GM21529 (cell line): ENCODE measurements around the gene DCP2.
A peak's percentile ranks its signal among the peaks of the same experiment; 100 is the strongest.

Experiments used
- ATAC-seq: cut with Tn5 transposase; IDR thresholded peaks from one replicate; pipeline ENCODE4 v1.9.1; 2021; ENCODE audit not compliant: unreplicated experiment

The DCP2 gene

DNA sequence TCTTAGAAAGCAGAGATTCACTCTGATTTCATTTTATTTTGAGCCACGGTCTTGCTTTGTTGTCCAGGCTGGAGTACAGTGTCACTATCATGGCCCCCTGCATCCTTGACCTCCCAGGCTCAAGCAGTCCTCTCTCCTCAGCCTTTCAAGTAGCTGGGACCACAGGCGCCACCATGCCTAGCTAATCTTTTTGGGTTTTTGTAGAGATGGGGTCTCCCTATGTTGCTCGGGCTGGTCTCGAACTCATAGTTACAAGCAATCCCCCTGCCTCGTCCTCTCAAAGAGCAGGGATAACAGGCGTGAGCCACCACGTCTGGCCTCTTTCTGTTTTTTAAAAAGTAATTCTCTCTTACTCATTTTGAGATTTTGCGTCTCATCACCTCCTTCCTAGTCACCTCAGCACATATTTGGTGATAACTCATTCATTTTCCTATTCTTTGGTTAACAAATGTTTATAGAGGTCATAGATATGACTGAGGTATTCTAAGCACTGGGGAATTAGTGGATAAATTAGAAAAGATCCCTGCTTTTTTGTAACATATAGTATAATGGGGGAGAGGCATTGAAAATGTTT lies 10.8 kb upstream of the DCP2 start:
- ATAC-seq, result no peak

DNA sequence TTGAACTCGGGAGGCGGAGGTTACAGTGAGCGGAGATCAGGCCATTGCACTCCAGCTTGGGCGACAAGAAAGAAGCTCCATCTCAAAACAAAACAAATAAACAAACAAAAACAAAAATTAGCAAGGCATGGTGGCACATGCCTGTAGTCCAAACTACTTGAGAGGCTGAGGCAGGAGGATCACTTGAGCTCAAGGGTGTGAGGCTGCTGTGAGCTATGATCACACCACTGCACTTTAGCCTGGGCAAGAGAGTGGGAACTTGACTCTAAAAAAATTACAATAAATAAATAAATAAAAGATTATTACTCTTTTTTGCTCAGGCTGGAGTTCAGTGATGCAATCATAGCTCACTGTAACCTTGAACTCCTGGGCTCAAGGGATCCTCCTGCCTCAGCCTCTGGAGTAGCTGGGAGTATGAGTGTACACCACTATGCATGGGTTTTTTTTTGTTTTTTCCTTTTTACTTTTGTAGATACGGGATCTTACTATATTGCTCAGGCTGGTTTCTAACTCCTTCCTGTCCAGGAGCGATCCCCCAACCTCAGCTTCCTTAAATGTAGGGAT lies 9.0 kb upstream of the DCP2 start:
- no peak for ATAC-seq

DNA sequence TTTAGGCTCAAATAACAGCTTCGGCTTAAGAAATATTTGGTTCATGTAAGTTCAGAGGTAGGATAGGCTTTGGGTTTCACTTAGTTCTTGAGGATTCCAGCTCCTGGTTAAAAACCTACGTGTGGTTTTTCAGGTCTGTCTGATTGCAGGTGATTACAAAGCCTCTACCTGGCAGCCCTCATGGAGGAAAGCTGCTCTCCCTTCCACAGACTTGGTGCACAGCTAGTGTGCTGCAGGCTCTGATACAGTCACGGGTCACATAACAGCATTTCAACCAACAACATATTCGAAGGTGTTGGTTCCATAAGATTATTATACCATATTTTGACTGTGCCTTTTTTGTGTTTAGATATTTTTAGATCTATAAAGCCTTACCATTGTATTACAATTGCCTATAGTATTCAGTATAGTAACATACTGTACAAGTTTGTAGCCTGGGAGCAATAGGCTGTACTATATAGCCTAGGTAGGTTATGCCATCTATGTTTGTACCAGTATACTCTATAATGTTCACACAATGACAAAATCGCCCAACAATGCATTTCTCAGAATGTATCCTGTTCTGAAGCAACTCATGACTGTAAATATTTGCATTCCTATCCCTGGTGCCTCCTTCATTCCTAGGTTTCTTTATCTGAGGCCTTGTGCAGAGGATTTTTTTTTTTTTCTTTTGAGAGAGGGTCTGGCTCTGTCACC lies 8.0 kb upstream of the DCP2 start:
- ATAC-seq, result no peak

DNA sequence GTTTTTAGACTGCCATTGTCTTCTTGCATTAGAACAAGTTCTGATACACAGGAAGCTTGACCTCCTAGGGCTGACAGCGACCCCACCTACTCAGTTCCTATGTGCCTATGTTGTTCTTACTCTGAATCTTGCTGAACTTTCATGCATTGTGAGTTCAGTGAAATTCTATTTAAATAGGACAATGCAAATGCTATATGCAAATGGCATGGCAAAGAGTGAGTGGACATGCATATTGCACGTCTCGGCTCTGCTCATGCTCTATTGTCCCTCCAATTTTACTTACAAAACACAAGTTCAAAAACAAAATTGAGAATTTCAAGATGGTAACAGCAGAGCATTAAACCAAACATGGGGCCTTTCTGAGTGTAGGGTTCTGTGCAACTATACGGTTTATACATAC lies 5.3 kb upstream of the DCP2 start:
- no peak for ATAC-seq

DNA sequence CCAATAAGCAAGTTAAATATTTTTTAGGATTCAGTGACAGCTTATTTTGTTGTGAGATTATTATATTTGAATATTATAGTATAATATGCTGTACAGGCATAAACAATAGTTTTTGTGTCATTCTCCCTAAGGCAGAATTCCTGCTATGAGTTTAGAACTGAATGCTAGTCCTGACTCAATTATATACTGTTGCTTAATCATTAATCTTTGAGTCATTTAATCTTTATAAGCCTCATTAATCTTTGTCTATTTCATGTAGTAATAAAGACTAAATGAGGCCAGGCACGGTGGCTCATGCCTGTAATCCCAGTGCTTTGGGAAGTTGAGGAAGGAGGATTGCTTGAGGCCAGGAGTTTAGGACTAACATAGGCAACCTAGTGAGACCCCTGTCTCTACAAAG lies 3.6 kb upstream of the DCP2 start:
- no peak for ATAC-seq

DNA sequence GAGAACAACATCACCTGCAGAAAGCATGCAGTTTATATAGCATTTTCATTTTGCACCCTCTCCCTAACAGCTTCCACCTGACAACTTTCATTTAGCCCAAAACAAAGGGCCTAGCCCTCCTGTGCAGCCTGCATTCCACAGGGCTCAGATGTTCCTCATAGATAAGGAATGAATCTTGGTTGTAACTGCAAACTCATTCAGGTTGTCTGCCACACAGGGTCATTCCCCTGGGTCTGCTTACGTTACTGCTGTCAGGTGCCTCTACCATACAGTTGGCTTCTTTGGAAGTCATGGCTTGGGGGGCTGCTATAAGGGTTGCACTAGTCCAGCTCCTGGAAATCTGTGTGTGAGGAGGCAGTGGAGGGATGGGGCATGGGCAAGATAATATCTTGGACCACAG lies 2.7 kb upstream of the DCP2 start:
- no peak for ATAC-seq

DNA sequence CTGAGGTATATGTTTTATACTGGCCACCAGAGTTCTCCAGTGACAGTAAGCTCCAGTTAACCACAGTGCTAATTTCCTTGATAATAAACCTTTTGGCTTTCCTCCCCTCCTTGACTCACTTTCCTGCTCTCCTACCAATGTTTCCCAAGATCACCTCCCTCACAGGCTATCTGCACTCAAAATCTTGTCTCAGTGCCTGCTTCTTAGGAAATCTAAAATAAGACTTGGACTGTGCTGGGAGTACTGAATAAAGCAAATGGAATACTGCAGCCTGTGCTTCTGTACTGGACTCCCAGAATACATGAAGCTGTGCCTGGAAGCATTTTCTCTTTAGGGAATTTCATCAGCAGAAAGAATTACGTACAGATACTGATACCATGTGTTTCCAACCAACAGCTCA lies 1.7 kb upstream of the DCP2 start:
- no peak for ATAC-seq

DNA sequence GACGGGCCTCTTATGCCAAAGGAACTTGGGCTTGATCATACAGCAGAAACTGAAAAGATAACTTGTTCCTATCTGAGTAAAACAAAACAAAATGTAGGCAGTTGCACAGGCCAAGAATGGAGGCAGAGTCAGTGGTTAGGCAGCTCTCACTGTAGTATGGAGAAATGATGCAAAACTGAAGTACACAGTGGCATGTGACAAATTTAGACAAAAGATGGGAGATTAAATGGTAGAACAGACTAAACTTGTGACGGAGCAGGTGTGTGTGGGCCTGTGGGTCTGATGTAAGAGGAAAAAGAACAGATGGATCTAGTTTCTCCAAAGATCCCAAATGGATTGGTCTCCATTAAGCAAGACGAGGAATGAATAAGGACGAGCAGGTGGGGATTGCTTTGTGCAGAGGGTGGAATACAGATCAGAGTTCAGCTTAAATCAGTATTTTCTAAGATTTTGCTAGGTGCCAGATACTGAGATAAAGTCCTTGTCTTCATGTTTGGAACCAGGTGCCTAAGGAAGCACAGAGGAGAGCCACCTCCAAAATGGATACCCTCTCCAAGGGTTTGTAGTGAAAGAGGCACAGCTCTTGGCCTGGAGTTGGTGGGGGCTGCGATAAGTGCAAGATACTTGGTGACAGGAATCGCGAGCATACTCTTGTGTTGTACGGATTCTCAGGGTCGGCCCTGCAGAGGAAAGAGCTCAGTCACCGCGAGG lies 722 bp upstream of the DCP2 start:
- ATAC-seq, result peak; percentile 19

DNA sequence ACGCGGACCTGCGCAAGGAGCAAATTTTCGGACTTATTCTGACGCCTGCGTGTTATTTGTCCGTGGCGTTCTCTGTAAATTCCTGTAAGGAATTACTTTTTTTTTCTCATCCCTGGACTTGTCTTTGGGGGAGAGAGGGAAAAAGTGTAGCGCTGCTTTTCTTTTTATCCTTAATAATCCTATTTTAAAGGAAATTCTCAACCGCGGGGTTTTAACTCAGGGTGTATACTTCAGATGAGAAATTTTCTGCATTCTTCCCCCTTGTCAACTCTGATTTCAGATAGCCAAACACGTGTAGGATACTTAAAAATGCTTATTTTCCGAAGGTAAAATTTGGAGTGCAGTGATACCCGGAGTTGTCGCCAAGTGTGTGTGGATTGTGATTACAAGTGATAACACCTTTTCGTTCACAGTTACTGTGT lies 853 bp downstream of the DCP2 start:
- no peak for ATAC-seq

DNA sequence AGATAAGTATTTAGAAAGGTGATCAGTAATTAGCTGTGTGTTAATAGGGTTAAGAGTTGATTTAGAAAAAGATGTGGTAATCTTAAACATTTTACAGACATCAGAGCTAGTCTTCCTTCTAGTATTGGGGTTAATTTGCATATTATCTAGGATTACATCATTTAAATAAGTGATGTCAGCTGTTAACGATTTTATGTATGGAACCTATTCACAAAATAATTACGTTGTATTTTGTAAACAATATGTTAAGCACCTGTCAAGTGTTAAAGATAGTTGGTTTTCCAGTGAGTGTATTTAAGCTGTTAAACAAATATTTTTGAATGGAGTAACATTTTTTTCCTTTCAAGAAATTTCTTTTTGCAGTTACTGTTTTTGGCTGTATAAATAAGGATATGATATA lies 2.2 kb downstream of the DCP2 start:
- no peak for ATAC-seq

DNA sequence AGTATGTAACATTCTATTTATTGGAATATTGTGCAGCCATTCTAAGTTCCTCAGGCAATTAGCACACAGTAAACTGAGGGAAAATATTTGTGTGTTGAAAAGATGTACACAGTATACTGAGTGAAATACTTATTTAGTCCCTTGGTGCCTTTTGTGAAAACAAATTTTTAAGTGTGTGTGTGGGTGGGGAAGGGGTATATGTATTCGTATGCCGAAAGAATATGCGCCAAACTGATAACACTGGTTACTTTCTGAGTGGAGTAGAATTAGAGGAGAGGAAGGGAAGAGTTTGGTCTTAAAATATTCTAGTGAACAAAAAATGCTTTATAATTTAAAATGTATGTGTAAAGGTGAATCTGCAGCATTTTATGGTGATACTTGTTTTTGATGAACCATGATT lies 3.1 kb downstream of the DCP2 start:
- ATAC-seq, result no peak

DNA sequence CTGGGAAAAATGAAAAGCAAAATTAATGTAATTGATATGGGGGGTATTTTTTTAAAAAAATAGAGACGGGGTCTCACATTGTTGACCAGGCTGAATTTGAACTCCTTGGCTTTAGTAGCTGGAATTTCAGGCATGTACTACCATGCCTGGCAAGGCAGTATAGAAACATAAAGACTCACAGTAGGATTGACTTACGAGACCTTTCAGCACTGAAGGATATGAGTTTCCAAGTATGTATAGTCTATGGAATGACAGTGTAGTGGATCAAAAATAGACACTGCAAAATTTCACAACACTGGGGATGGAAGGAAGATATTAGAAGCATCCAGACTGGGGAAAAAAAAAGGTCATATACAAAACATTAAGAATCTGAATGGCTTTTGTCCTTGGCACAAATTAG lies 6.8 kb downstream of the DCP2 start:
- ATAC-seq, result no peak

DNA sequence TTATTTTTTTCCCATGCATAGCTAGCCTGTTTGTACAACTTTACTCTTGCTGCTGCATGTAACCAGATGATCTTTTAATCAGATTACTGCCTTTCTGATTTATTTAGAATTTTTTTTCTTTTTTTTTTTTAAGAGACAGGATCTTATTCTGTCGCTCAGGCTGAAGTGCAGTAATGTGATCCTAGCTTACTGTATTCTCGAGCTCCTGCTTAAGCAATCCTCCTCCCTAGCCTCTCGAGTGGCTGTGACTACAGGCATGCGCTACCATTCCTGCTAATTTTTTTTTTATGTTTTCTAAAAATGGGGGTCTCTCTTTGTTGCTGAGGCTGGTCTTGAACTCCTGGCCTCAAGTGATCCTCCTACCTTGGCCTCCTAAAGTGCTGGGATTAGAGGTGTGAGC lies 9.6 kb downstream of the DCP2 start:
- no peak for ATAC-seq

DNA sequence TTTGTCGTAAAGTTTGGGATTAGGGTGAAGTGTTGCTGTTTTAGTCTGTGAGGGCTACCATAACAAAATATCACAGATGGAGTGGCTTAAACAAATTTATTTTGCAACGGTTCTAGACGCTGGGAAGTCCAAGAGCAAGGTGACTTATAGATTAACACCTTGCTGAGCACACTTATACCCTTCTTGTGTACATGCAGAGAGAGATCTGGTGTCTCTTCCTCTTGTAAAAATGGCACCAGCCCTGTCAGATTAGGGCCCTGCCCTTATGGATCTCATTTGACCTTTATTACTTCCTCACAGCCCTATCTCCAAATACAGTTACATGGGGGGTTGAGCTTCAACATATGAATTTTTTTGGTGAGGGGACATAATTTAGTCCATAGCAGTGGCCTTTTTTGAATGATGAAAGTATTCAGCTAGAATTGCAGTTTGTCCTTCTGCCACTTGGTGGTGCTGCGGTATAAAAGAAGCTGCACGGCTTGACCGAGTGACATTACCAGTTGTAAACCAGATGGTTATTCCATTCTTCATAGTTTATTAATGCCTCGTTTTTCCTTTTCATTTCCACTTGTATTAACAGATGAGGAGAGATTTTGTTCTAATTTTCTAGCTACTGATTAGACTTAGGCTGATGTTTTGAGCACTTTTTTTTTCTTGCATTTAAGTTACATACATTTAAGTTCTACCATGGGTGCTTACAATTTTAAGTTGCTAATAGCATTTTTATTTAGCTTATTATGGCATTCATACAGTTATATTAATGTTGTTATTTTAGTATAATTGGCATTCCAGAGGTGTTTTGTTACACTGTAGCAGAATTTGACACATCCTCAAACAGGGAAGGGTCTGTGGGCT lies 19.4 kb downstream of the DCP2 start:
- ATAC-seq, result peak; percentile 89

DNA sequence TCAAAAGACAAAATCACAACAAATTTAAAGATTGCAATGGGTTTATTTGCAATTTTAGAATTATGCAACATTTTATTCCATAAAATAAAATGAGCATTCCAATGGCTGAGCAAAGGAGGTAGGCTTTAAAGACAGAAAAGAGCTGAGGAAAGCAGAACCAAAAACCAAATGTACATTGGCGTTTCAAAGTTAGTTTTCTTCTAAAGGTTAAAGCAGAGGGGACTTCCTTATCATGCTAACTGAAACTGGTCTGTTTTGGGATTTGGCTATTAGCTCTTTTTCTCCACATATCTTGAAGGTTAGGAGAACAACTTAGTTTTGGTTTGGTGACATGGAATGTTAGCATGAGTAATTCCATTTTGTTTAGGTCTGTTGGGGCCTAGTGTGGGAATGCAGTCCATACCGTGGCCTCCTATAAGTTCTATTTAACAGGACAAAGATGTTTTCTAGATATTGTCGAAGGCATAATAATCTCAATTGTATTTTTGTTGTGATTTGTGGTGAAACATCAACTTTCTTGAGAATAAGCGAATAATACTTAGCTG lies 20.3 kb downstream of the DCP2 start:
- no peak for ATAC-seq

DNA sequence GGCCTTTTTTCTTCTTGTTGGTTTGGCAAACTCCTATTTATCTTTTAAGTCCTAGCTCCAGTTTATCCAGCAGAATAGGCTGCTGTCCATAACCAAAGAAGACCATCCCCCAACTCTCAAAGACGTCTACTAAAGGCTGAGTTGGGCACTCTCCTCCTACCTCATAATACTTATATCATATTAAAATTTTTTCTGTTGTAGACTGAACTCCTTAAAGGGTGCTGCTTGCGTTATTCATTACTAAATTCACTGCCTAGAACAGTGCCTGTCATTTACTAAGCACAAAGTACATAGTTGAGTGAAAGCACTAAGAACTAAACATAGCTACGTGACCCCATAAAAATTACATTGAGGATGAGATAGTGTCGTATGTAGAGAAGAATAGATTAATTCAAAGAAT lies 21.7 kb downstream of the DCP2 start:
- no peak for ATAC-seq

DNA sequence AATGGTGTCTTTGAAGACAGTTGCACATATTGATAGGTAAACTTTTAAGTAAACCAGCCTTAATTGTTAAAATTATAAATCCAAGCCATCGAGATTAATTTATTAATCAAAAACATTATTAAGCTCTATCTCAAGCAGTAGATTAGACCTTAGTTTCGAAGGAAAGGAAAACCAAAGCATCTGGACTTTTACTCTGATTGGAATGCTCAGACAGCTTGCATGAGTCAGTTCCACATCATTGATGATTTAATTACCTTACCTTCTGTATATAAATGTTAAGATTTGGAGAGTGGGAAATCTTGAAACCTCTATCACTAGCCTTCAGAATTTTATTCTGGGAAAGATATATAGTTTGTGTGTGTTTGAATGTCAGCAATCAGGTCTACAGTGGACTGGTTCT lies 23.9 kb downstream of the DCP2 start:
- no peak for ATAC-seq

DNA sequence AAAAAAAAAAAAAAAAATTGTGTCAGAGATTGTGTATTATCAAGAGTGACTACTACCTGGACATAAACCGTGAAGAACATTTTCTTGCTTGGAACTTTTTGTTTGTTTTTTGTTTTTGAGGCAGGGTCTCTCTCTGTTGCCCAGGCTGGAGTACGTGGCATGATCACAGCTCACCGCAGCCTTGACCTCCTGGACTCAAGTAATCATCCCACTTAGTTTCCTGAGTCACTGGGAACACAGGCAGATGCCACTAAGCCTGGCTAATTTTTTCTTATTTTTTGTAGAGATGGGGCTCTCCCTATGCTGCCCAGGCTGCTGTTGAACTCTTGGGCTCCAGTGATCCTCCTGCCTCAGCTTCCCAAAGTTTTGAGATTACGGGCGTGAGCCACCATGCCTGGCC lies 25.8 kb downstream of the DCP2 start:
- ATAC-seq, result no peak

DNA sequence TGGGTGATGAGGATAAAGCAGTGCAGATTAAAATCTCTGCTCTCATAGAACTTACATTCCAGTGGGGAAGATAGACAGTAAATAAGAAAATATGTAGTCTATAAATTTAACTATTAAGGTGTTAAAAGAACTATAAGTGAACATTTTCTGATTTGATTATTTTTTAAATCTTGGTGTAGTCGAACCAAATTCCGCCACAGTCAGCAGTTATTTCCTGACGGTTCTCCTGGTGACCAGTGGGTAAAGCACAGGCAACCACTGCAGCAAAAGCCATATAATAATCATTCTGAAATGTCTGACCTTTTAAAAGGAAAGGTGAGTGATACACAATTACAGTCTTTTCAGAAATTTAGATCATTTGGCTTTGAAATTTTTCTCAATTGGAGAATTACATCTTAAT lies 27.2 kb downstream of the DCP2 start:
- ATAC-seq, result no peak

DNA sequence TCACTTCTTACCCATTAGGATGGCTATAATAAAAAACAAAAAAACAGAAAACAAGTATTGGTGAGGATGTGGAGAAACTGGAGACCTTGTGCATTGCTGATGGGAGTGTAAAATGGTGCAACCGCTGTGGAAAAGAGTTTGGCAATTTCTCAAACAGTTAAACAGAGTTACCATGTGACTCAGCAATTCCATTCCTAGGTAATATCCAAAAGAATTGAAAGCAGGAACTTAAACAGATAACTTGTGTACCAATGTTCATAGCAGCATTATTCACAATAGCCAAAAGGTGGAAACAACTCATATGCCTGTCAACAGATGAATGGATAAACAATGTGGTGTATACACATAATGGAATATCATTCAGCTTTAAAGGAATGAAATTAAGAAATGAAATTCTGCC lies 28.9 kb downstream of the DCP2 start:
- ATAC-seq, result no peak
